Measurements from ENCODE around the gene ANXA6.

Gene ANXA6

GRCh38 chr5:151132963-151133362 lies 24.6 kb downstream of the ANXA6 start:
- H3K4me3 ChIP-seq (ENCODE audit: control insufficient read depth, low read depth, low read length), result no peak overlapping the region
- DNase-seq (ENCODE audit: low read depth), result no peak
- no peak for TF ChIP-seq CTCF (IDR thresholded peaks at IDR 0.05; ENCODE audit: control insufficient read depth, insufficient read depth, low read depth, low read length, missing control alignments)

DNA sequence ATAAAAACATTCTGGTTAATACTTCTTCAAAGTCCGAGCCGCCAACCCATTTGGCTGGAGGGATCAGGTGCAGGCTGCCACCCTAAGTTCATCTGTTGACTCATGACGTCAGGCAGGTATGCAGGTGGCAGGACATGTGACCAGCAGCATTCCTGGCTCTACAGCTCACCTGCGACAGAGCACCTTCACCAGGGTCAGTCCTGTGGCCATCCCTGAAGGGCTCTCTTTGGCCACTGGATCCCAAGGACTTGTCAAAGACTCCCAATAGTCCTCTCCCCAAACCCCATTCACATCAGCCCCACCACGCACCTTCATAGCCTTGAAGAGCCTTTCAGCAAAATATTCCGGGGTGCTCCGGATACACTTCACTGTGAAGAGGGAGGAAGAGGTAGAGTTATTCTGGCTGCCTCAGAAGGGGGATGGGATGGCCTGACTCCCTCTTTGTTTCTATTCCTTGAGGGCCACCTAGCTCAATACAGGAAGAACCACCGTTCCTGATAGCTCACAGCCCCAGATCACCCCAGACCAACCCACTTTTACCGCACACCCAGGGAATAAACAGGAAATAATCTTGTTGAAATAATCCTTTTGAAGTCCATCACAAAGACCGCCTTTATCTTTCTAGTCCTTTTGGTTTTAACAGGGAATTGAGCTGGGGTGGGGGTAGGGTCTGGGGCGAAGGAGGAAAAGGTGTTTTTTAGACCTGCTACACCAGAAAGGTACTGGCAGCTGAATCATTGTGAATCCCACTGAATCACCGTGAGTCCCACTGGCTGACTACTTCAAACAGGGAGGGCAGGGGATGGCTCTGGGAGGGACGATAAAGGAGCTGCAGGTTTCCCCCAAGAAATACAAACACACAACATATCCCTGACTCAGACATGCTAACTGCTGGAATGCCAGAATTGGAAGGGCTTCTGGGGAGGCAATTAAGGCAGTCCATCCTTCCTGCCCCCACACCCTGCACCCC lies 26.4 kb downstream of the ANXA6 start:
- no peak for TF ChIP-seq CTCF (IDR thresholded peaks at IDR 0.05; ENCODE audit: control insufficient read depth, insufficient read depth, low read depth, low read length, missing control alignments)
- no peak for DNase-seq (ENCODE audit: low read depth)
- no peak overlapping the region for H3K4me3 ChIP-seq (ENCODE audit: control insufficient read depth, low read depth, low read length)

DNA sequence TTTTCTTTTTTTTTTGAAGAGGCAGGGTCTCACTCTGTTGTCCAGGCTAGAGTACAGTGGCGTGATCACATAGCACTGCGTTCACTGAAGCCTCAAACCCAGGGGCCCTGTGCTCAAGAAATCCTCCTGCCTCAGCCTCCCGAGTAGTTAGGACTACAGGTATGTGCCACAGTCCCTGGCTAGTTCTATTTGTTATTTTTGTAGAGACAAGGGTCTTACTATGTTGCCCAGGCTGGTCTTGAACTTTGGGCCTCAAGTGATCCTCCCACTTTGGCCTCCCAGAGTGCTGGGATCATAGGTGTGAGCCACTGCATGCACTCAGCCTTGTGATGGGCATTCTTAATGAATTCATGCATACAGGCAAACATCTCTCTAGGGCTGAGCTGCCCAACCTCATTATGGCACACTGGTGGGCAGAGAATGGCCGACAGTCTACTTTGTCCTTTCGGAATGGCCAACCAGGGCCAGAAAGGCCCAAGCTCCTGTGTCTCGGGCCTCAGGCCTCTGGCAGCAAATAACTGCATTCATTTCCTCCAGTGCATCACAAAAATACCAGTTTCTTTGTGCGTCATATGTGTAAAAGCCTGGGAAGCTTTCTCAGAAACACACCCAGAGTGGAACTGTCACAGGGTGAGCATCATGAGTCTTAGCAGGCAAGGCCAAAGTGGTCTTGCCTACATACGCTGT lies 27.2 kb downstream of the ANXA6 start:
- no peak overlapping the region for H3K4me3 ChIP-seq (ENCODE audit: control insufficient read depth, low read depth, low read length)
- DNase-seq (ENCODE audit: low read depth), result no peak
- no peak for TF ChIP-seq CTCF (IDR thresholded peaks at IDR 0.05; ENCODE audit: control insufficient read depth, insufficient read depth, low read depth, low read length, missing control alignments)

DNA sequence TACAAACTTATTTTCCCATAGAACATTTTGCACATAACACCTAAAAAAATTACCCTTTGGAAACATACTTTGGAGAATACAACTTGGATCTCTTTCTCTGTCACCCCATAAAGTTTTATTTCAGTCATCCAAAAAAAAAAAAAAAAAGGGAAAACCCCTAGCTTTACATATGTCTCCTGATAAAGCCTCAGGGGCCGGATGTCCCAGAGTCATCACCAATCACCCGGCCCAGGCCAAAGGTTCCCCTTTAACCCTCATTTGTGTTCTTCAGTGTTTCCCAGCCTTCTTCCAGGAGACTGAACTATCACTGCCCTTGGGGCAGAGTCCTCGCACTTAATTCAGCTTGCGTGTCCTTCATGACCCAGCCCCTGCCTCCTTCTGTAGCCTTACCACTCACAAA lies 28.8 kb downstream of the ANXA6 start:
- no peak for DNase-seq (ENCODE audit: low read depth)
- H3K4me3 ChIP-seq (ENCODE audit: control insufficient read depth, low read depth, low read length), result no peak overlapping the region

GRCh38 chr5:151127926-151128325 lies 29.7 kb downstream of the ANXA6 start:
- no peak for DNase-seq (ENCODE audit: low read depth)
- TF ChIP-seq CTCF (IDR thresholded peaks at IDR 0.05; ENCODE audit: control insufficient read depth, insufficient read depth, low read depth, low read length, missing control alignments), result no peak
- no peak overlapping the region for H3K4me3 ChIP-seq (ENCODE audit: control insufficient read depth, low read depth, low read length)

More for the DNA sequence above, 28.8 kb downstream of the ANXA6 start:
- no peak for TF ChIP-seq CTCF (IDR thresholded peaks at IDR 0.05; ENCODE audit: control insufficient read depth, insufficient read depth, low read depth, low read length, missing control alignments)

DNA sequence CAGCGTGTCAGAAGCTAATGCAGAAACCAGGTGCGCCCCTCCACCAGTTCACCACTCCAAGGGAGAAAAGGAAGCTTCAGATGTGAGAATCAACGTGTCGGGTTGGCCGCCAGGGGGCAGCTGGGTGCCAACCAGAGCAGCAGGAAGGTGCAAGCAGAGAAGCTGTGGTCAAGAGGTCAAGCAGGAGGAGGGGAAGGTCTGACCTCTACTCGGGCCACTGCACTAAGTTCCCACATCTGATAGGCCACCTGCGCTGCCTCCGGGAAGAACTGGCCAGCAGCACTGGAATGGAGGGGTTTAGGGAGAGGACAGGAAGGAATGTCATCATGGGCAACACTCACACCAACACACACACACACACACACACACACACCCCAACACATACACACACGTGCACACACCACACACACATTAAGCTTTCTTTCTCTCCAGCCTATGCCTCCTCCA lies 31.4 kb downstream of the ANXA6 start:
- no peak overlapping the region for H3K4me3 ChIP-seq (ENCODE audit: control insufficient read depth, low read depth, low read length)
- DNase-seq (ENCODE audit: low read depth), result no peak
- peak; percentile 89 for TF ChIP-seq CTCF (IDR thresholded peaks at IDR 0.05; ENCODE audit: control insufficient read depth, insufficient read depth, low read depth, low read length, missing control alignments)
